SK-N-MC (cell line): Measurements from ENCODE around the gene WASL.

Experiments
- DNase-seq: peaks from one replicate; pipeline ENCODE4 v3.0.0-alpha.2; 2011; ENCODE audit warnings: low read depth, low spot score
- H3K27ac ChIP-seq: fragments of 200-600 bp; sonication (generic); 2 replicates; pipeline ENCODE4 v1.5.1; 2016; ENCODE audit warnings: mixed run types
- H3K36me3 ChIP-seq: fragments of 200-600 bp; sonication (generic); 2 replicates; pipeline ENCODE4 v1.6.1; 2017; ENCODE audit warnings: antibody characterized with exemption, low read length, mixed read lengths; ENCODE audit not compliant: insufficient read depth
- H3K4me3 ChIP-seq: fragments of 200-600 bp; sonication (generic); 2 replicates; pipeline ENCODE4 v1.5.1; 2016
- H3K9ac ChIP-seq: fragments of 200-600 bp; sonication (generic); 2 replicates; pipeline ENCODE4 v1.8.0; 2017; ENCODE audit warnings: mixed run types, mixed read lengths; ENCODE audit not compliant: insufficient read length
- H3K9me3 ChIP-seq: fragments of 200-600 bp; sonication (generic); 2 replicates; pipeline ENCODE4 v1.6.1; 2017; ENCODE audit warnings: low read depth, mild to moderate bottlenecking, antibody characterized with exemption, low read length, moderate library complexity, mixed read lengths
- EZH2 ChIP-seq: fragments of 200-600 bp; sonication (generic); IDR thresholded peaks from one replicate; pipeline ENCODE4 v1.6.1; 2017; ENCODE audit warnings: antibody characterized with exemption
- FOXP2 ChIP-seq: optimal IDR thresholded peaks from 2 replicates; pipeline ENCODE3; 2011; ENCODE audit warnings: mild to moderate bottlenecking, moderate library complexity; ENCODE audit not compliant: insufficient read depth; ENCODE audit errors: extremely low read length, control extremely low read depth
- POLR2AphosphoS5 ChIP-seq: IDR thresholded peaks from 2 replicates; pipeline ENCODE4 v1.6.1; 2012; ENCODE audit warnings: mild to moderate bottlenecking, low read depth, low read length, borderline replicate concordance

The WASL gene

DNA sequence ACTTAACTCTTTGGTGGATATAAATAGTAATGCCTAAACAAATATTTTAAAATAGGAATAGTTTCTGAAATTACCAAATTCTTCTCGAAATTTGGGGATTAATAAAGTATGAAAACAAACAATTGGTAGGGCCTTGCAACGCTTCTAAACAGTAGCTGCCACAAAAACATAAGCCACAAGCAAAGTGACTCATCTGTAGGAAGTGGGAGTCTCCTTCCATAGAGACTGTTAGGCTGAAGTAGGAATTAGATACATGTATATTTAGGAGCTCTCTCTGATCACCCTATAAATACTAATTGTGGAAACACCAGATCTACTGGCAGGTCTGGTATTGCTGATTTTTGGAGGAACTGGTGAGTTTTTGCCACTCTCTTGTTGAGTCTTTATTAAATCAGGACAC lies 98.8 kb downstream of the WASL start:
- Histone ChIP-seq H3K9me3 (no peaks in the 10 kb centered on the region), H3K27ac (no peak overlapping the region), H3K9ac (no peak overlapping the region), H3K4me3 (no peak overlapping the region), H3K36me3 (no peaks in the 10 kb centered on the region)
- no peak for DNase-seq
- TF ChIP-seq POLR2AphosphoS5 = no peak
- no peak for TF ChIP-seq EZH2
- no peak for TF ChIP-seq FOXP2

- DNase-seq = no peak
- Histone ChIP-seq H3K36me3 (no peaks in the 10 kb centered on the region), H3K27ac (no peak overlapping the region), H3K9me3 (no peaks in the 10 kb centered on the region), H3K9ac (no peak overlapping the region), H3K4me3 (no peak overlapping the region)
- TF ChIP-seq FOXP2 = no peak
- TF ChIP-seq EZH2 = no peak
- no peak for TF ChIP-seq POLR2AphosphoS5
Observed at GRCh38 chr7:123647106-123647730, 101.6 kb downstream of the WASL start.

DNA sequence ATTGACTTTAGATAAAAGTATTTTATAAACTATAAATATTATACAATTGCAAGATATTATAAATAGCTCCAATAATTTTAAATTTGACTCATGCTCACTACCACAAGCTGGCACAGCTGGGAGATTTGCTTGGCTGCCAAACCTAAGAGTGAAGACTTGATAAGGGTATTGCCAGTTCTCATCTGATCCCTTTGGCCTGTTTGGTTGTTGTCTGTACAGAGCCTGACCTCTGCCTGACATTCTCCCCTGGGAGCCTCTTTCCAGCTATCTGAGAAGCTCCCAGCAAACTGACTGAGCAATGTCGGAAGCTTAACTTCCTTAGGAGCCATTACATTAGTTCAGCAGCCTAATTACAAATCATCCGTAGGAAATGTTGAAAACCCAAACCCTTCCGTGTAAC lies 103.3 kb downstream of the WASL start:
- Histone ChIP-seq H3K4me3 (no peak overlapping the region), H3K9ac (no peak overlapping the region), H3K9me3 (no peaks in the 10 kb centered on the region), H3K27ac (no peak overlapping the region), H3K36me3 (no peaks in the 10 kb centered on the region)
- DNase-seq = no peak
- no peak for TF ChIP-seq POLR2AphosphoS5
- no peak for TF ChIP-seq FOXP2
- TF ChIP-seq EZH2 = no peak

DNA sequence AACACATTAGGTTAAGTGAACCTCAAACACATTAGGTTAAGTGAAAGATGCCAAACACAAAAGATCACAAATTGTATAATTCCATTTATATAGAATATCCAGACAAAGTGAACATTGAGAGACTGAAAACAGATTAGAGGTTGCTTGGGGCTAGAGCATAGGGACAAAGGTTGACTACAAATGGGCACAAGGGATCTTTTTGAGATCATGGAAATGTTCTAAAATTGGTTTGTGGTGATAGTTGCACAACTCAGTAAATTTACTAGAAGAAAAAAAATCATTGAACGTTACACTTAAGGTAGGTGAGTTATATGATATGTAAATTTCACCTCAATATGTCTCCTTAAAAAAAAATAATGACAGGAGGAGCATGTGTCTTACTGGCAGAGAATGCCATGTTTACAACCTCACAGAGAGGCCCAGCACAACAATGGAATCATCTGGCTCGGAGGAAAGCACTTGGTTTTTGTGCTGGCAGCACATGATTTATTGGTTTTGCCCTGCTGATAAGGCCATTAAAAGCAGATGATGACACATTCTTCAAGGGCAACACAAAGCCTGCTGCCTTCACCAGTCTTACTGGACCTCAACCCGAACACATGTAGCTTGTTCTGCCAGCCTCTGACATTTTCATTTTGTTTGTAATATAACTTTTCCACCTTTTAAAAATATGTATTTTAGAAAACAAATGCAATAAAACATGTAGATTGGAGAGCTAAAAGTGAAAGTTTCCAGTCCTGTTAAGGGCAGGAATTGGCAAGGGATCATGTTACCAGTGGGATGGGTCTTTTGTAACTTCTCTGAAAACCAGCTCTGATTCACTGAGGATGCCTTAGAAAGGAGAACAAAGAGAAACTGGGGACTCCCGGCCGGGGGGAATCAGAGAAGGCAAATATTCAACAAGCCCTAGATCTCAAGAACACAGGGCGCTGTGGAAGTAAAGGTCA lies 105.0 kb downstream of the WASL start:
- H3K27ac ChIP-seq = peak overlapping the region; percentile 63
- H3K9me3 ChIP-seq = no peaks in the 10 kb centered on the region; the same call in 1 of the 2 replicates
- TF ChIP-seq FOXP2 (no peak), EZH2 (no peak), POLR2AphosphoS5 (no peak)
- no peaks in the 10 kb centered on the region for H3K36me3 ChIP-seq
- peak overlapping the region; percentile 40; the same call in 1 of the 2 replicates for H3K4me3 ChIP-seq
- no peak overlapping the region for H3K9ac ChIP-seq
- DNase-seq = peak; percentile 16

- Histone ChIP-seq H3K27ac (no peak overlapping the region), H3K4me3 (no peak overlapping the region), H3K9ac (no peak overlapping the region), H3K9me3 (no peaks in the 10 kb centered on the region; the same call in 1 of the 2 replicates), H3K36me3 (no peaks in the 10 kb centered on the region)
- TF ChIP-seq EZH2 (no peak), FOXP2 (no peak), POLR2AphosphoS5 (no peak)
- no peak for DNase-seq
Observed at GRCh38 chr7:123641901-123642300, 106.9 kb downstream of the WASL start.

DNA sequence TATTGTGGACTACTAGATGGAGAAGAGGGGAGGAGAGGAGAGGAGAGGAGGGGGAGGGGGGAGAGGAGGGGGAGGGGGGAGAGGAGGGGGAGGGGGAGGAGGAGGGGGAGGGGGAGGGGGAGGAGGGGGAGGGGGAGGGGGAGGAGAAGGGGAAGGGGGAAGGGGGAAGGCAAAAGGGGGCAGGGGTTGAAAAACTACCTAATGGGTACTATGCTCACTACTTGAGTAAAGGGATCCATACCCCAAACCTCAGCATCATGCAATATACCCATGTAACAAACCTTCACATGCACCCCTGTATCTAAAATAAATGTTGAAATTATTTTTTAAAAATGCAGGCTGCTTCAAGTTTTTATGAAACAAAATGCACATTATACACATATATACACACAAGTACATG lies 108.2 kb downstream of the WASL start:
- H3K9ac ChIP-seq = no peak overlapping the region
- DNase-seq = no peak
- TF ChIP-seq POLR2AphosphoS5 (no peak), FOXP2 (no peak)
- H3K27ac ChIP-seq = no peak overlapping the region
- no peaks in the 10 kb centered on the region; the same call in 1 of the 2 replicates for H3K9me3 ChIP-seq
- H3K36me3 ChIP-seq = no peaks in the 10 kb centered on the region
- H3K4me3 ChIP-seq = no peak overlapping the region

- DNase-seq = no peak
- no peaks in the 10 kb centered on the region for H3K36me3 ChIP-seq
- H3K4me3 ChIP-seq = no peak overlapping the region
- H3K9me3 ChIP-seq = no peaks in the 10 kb centered on the region; the same call in 1 of the 2 replicates
- TF ChIP-seq POLR2AphosphoS5 = no peak
- TF ChIP-seq FOXP2 = no peak
- TF ChIP-seq EZH2 = no peak
- H3K27ac ChIP-seq = peak overlapping the region; percentile 45; the same call in 1 of the 2 replicates
- no peak overlapping the region for H3K9ac ChIP-seq
Observed at GRCh38 chr7:123639631-123640030, 109.2 kb downstream of the WASL start.

- no peak overlapping the region for H3K27ac ChIP-seq
- TF ChIP-seq FOXP2 = no peak
- H3K36me3 ChIP-seq = no peaks in the 10 kb centered on the region
Observed at GRCh38 chr7:123637878-123638277, 110.9 kb downstream of the WASL start.

More at GRCh38 chr7:123637878-123638277, 110.9 kb downstream of the WASL start:
- H3K9ac ChIP-seq = no peak overlapping the region
- no peak overlapping the region for H3K4me3 ChIP-seq
- DNase-seq = no peak
- H3K9me3 ChIP-seq = no peaks in the 10 kb centered on the region; the same call in 1 of the 2 replicates
